Mucosa of rectum (tissue), 2 donors: Measurements from ENCODE around the gene PLD6.

Experiments used
- H3K27ac ChIP-seq, 2 donors: one replicate each; pipeline ENCODE4 v1.7.0; 2013; ENCODE audit warnings: inconsistent platforms in 2 of 2, low read depth in 2 of 2, low read length in 2 of 2
- H3K27me3 ChIP-seq, 2 donors: one replicate each; pipeline ENCODE4 v1.7.0; 2013; ENCODE audit warnings: low read length in 2 of 2; ENCODE audit not compliant: control insufficient read depth in 2 of 2, insufficient read depth in 2 of 2
- H3K36me3 ChIP-seq, 2 donors: one replicate each; pipeline ENCODE4 v1.7.0; 2013; ENCODE audit warnings: low read length in 2 of 2; ENCODE audit not compliant: control insufficient read depth in 2 of 2, insufficient read depth in 2 of 2
- H3K4me1 ChIP-seq, 2 donors: one replicate each; pipeline ENCODE4 v1.7.0; 2013; ENCODE audit warnings: low read length in 2 of 2, mild to moderate bottlenecking in 1 of 2; ENCODE audit not compliant: control insufficient read depth in 2 of 2, insufficient read depth in 2 of 2
- H3K4me3 ChIP-seq, 2 donors: one replicate each; pipeline ENCODE4 v1.7.0; 2013; ENCODE audit warnings: low read length in 2 of 2
- H3K9ac ChIP-seq, 2 donors: one replicate each; pipeline ENCODE4 v1.7.0; 2013; ENCODE audit warnings: low read length in 2 of 2, low read depth in 1 of 2, mild to moderate bottlenecking in 1 of 2
- H3K9me3 ChIP-seq, 2 donors: one replicate each; pipeline ENCODE4 v1.7.0; 2013; ENCODE audit warnings: low read length in 2 of 2; ENCODE audit not compliant: control insufficient read depth in 2 of 2
- donor health status: healthy.
- donor health status: Normal muscosa, but diverticular disease.

The PLD6 gene

GRCh38 chr17:17226451-17227265, 20.5 kb upstream of the PLD6 start:
- Histone ChIP-seq H3K36me3 (peaks cover 79 to 93% of the 10 kb centered on the region in 2 donors), H3K27ac (no peak overlapping the region), H3K4me1 (peaks cover under 1 to 1% of the 10 kb centered on the region in 2 donors), H3K9me3 (no peaks in the 10 kb centered on the region), H3K4me3 (no peak overlapping the region), H3K27me3 (no peaks in the 10 kb centered on the region), H3K9ac (no peak overlapping the region)

GRCh38 chr17:17225901-17226300, 19.8 kb upstream of the PLD6 start:
- H3K9ac ChIP-seq: no peak overlapping the region
- H3K9me3 ChIP-seq: no peaks in the 10 kb centered on the region
- no peaks in the 10 kb centered on the region for H3K27me3 ChIP-seq
- no peak overlapping the region for H3K4me3 ChIP-seq
- H3K4me1 ChIP-seq: no peaks in the 10 kb centered on the region
- peaks cover 81 to 93% of the 10 kb centered on the region in 2 donors for H3K36me3 ChIP-seq
- H3K27ac ChIP-seq: no peak overlapping the region

GRCh38 chr17:17224137-17224536, 18.0 kb upstream of the PLD6 start:
- no peaks in the 10 kb centered on the region for H3K27me3 ChIP-seq
- peaks cover 80 to 89% of the 10 kb centered on the region in 2 donors for H3K36me3 ChIP-seq
- H3K9me3 ChIP-seq: no peaks in the 10 kb centered on the region
- H3K27ac ChIP-seq: no peak overlapping the region
- H3K4me1 ChIP-seq: no peaks in the 10 kb centered on the region
- H3K9ac ChIP-seq: no peak overlapping the region
- H3K4me3 ChIP-seq: no peak overlapping the region

GRCh38 chr17:17223736-17224135, 17.6 kb upstream of the PLD6 start:
- H3K27ac ChIP-seq: no peak overlapping the region
- peaks cover 77 to 90% of the 10 kb centered on the region in 2 donors for H3K36me3 ChIP-seq
- no peaks in the 10 kb centered on the region for H3K4me1 ChIP-seq
- no peaks in the 10 kb centered on the region for H3K27me3 ChIP-seq
- H3K9me3 ChIP-seq: no peaks in the 10 kb centered on the region
- no peak overlapping the region for H3K9ac ChIP-seq
- H3K4me3 ChIP-seq: no peak overlapping the region

GRCh38 chr17:17221329-17221728, 15.2 kb upstream of the PLD6 start:
- H3K27ac ChIP-seq: no peak overlapping the region
- H3K9me3 ChIP-seq: no peaks in the 10 kb centered on the region
- no peaks in the 10 kb centered on the region for H3K27me3 ChIP-seq

GRCh38 chr17:17220529-17220928, 14.4 kb upstream of the PLD6 start:
- no peak overlapping the region for H3K27ac ChIP-seq
- no peak overlapping the region for H3K9ac ChIP-seq
- H3K9me3 ChIP-seq: no peaks in the 10 kb centered on the region
- no peak overlapping the region for H3K4me3 ChIP-seq
- H3K4me1 ChIP-seq: no peaks in the 10 kb centered on the region
- H3K36me3 ChIP-seq: peaks cover 73 to 88% of the 10 kb centered on the region in 2 donors
- no peaks in the 10 kb centered on the region for H3K27me3 ChIP-seq

More at GRCh38 chr17:17221329-17221728, 15.2 kb upstream of the PLD6 start:
- no peaks in the 10 kb centered on the region for H3K4me1 ChIP-seq
- H3K4me3 ChIP-seq: no peak overlapping the region
- peaks cover 72 to 88% of the 10 kb centered on the region in 2 donors for H3K36me3 ChIP-seq
- H3K9ac ChIP-seq: no peak overlapping the region

GRCh38 chr17:17217995-17218394, 11.9 kb upstream of the PLD6 start:
- no peak overlapping the region for H3K4me3 ChIP-seq
- no peak overlapping the region for H3K9ac ChIP-seq
- H3K36me3 ChIP-seq: peaks cover 72 to 86% of the 10 kb centered on the region in 2 donors
- no peaks in the 10 kb centered on the region for H3K4me1 ChIP-seq
- no peaks in the 10 kb centered on the region for H3K27me3 ChIP-seq
- H3K27ac ChIP-seq: no peak overlapping the region
- no peaks in the 10 kb centered on the region for H3K9me3 ChIP-seq

GRCh38 chr17:17216776-17217175, 10.6 kb upstream of the PLD6 start:
- no peak overlapping the region for H3K27ac ChIP-seq
- no peaks in the 10 kb centered on the region for H3K9me3 ChIP-seq
- H3K27me3 ChIP-seq: no peaks in the 10 kb centered on the region
- no peak overlapping the region for H3K4me3 ChIP-seq
- no peaks in the 10 kb centered on the region for H3K4me1 ChIP-seq
- H3K9ac ChIP-seq: no peak overlapping the region
- peaks cover 65 to 80% of the 10 kb centered on the region in 2 donors for H3K36me3 ChIP-seq

GRCh38 chr17:17216236-17216635, 10.1 kb upstream of the PLD6 start:
- no peaks in the 10 kb centered on the region for H3K4me1 ChIP-seq
- no peak overlapping the region for H3K27ac ChIP-seq
- no peaks in the 10 kb centered on the region for H3K9me3 ChIP-seq
- peaks cover 61 to 74% of the 10 kb centered on the region in 2 donors for H3K36me3 ChIP-seq
- H3K9ac ChIP-seq: no peak overlapping the region
- no peak overlapping the region for H3K4me3 ChIP-seq
- H3K27me3 ChIP-seq: no peaks in the 10 kb centered on the region

GRCh38 chr17:17215575-17215974, 9.4 kb upstream of the PLD6 start:
- peaks cover 57 to 68% of the 10 kb centered on the region in 2 donors for H3K36me3 ChIP-seq
- H3K4me1 ChIP-seq: no peaks in the 10 kb centered on the region
- no peaks in the 10 kb centered on the region for H3K9me3 ChIP-seq
- no peak overlapping the region for H3K4me3 ChIP-seq
- no peaks in the 10 kb centered on the region for H3K27me3 ChIP-seq
- no peak overlapping the region for H3K9ac ChIP-seq
- H3K27ac ChIP-seq: no peak overlapping the region
